ENCODE results near the gene ZFHX3. TPM values are rescaled to one million over a fixed set of nuclear protein-coding genes. Genes with fewer than 3 reads are reported as not detected.

ZFHX3 gene
- polyA plus RNA-seq, 3 donors from 2014 or later = 0.05 to 1.4 (median 1.0) TPM

DNA sequence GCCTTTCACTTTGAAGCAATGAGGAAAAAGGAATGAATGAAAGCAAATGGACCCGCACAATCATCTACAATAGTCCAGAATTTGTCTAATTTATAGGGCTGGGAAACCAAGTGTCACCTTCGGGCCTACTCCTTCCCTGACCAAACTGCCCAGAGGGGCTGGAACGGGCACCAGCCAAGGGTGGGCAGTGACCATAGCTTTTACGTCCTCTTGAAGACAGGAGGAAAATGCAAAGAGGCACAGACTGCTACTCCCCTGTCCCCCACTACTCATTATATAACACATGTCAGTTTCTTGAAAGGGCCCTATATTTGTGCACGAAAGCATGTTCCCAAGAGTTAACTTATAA is 122.3 kb downstream of the ZFHX3 start:
- Mint-ChIP-seq H3K27ac (no peak overlapping the region), H3K36me3 (no peaks in the 10 kb centered on the region), H3K27me3 (ENCODE audit: low read depth in 3 of 3) (peaks cover 0 to 1% (median 0%) of the 10 kb centered on the region in 3 donors), H3K4me3 (no peak overlapping the region), H3K4me1 (peaks cover 19 to 22% of the 10 kb centered on the region in 2 donors), H3K9me3 (no peaks in the 10 kb centered on the region)
- DNase-seq = no peak

DNA sequence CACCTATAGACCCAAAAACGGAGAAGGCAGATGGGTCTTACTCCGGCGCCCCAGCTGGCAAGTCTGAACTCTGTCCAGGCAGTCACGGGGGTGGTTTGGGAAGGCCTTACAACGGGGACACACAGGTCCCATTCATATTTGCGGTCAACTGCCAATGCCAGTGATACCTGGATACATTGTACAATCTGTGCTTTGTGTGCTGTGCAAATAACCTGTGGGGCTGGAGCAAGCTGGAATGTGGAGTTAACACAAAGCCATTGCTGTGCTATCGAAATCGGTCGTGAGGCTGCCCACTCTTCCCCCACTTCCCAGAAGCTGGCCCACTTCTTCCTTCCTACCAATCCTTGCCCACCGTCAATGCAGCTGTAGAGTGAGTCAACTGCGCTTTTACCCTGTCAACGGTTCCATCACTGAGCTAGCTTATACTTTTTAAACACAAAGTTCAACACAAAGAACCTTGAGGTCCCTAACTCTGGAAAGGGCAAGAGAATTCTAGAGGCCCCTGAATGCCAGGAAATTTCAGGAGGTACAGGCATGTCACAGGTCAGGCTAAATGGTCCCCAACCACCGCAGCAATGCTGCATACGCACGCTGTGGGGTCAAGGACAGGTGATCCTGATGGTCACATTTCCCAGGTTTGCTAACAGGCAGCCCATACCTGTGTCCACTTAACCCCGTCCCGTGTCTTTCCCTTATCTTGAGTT is 122.8 kb downstream of the ZFHX3 start:
- Mint-ChIP-seq H3K9me3 (no peaks in the 10 kb centered on the region), H3K4me1 (peaks cover 23 to 27% of the 10 kb centered on the region in 2 donors), H3K4me3 (no peak overlapping the region), H3K36me3 (no peaks in the 10 kb centered on the region), H3K27me3 (ENCODE audit: low read depth in 3 of 3) (peaks cover 0 to 1% (median 0%) of the 10 kb centered on the region in 3 donors), H3K27ac (no peak overlapping the region)
- no peak for DNase-seq

DNA sequence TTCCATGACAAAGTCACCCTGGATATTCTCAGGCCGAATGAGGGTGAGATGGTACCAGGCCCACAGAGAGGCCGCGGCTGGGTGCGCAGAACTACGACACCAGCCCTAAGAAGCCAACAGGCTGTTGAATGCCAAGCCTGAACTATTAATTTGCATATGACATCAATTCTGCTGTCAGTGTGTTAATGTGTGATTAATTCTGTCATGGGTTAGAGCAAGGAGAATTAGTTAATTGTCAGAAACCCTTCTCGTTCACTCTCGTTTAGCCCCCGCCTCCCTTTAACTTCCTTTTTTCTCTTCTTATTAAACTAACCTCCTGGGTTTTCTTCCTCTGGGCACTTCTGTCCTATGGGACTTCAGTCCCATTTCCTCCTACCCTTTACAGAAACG is 123.4 kb downstream of the ZFHX3 start:
- H3K27me3 Mint-ChIP-seq (ENCODE audit: low read depth in 3 of 3) = peaks cover 0 to 1% (median 0%) of the 10 kb centered on the region in 3 donors
- H3K4me1 Mint-ChIP-seq = peaks cover 26 to 32% of the 10 kb centered on the region in 2 donors
- no peak for DNase-seq
- H3K9me3 Mint-ChIP-seq = no peaks in the 10 kb centered on the region
- H3K27ac Mint-ChIP-seq = no peak overlapping the region
- no peaks in the 10 kb centered on the region for H3K36me3 Mint-ChIP-seq
- H3K4me3 Mint-ChIP-seq = no peak overlapping the region

DNA sequence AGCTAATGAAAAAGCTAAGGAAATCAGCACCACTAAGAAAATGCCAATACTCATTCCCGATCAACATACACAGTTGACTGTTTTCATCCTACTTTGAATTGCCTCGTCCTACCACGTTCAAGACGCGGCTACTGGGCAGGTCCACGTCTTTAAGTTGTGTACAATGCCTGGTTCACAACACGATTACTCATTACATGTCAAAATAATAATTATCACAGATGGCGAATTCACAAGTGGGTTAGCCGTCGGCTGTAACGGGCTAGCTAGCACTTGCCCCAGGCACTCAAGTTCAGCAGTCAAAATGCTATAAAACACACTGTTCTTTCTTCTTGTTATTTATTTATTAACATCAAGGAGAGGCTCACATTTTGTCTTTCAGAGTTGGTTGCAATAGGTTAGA is 124.2 kb downstream of the ZFHX3 start:
- H3K4me1 Mint-ChIP-seq = peaks cover 26 to 32% of the 10 kb centered on the region in 2 donors
- peaks cover 0 to 1% (median 0%) of the 10 kb centered on the region in 3 donors for H3K27me3 Mint-ChIP-seq (ENCODE audit: low read depth in 3 of 3)
- DNase-seq = no peak
- H3K36me3 Mint-ChIP-seq = no peaks in the 10 kb centered on the region
- H3K27ac Mint-ChIP-seq = no peak overlapping the region
- H3K9me3 Mint-ChIP-seq = no peaks in the 10 kb centered on the region
- H3K4me3 Mint-ChIP-seq = no peak overlapping the region

DNA sequence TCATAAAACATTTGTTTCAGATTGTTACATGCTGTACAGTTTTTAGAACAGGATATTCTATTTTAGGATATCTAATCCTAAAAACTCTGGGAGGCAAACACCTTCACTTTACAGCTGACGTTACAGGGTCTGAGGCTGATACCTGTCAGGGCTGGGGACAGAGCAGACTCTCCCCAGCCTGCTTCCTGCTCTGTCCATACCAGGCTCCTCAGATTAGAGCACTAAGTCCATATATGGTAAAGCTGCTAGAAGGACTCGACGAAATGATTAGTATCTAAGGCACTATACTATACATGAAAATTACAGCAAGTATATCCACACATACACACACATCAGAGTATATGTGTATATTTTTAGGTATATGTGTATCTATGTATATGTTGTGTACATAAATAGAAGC is 125.2 kb downstream of the ZFHX3 start:
- H3K27me3 Mint-ChIP-seq (ENCODE audit: low read depth in 3 of 3) = peaks cover 0 to 3% (median 0%) of the 10 kb centered on the region in 3 donors
- peak overlapping the region in 1 of 6 donors; percentile 19 for H3K27ac Mint-ChIP-seq
- DNase-seq = no peak
- no peaks in the 10 kb centered on the region for H3K9me3 Mint-ChIP-seq
- peaks cover 26 to 32% of the 10 kb centered on the region in 2 donors for H3K4me1 Mint-ChIP-seq
- no peaks in the 10 kb centered on the region for H3K36me3 Mint-ChIP-seq
- H3K4me3 Mint-ChIP-seq = peak overlapping the region in 2 of 5 donors; percentile 14 to 67

DNA sequence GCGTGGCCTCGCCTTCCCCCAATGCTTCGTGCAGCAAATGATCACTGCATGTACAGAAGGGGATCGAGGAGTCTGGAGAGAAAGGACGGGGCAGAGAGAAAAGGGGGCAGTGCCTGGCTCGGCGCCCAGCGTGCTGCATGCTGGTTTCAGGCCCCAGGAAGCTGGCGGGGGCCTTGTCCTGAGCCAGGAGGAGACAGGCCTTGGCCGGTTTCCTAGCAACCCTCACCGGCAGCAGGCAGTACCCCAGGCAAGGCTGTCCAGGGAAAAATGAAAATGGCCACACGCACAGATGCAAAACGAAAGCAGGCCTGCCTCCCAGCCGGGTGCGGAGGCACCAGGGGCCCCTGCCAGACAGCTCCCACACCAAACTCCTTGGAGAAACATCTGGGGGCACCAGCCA is 126.3 kb downstream of the ZFHX3 start:
- H3K4me3 Mint-ChIP-seq = peak overlapping the region; percentile 59 to 79 (median 64)
- no peaks in the 10 kb centered on the region for H3K9me3 Mint-ChIP-seq
- H3K36me3 Mint-ChIP-seq = no peaks in the 10 kb centered on the region
- H3K27ac Mint-ChIP-seq = peak overlapping the region in 5 of 6 donors; percentile 2 to 86 (median 24)
- no peak for DNase-seq
- peaks cover 26 to 32% of the 10 kb centered on the region in 2 donors for H3K4me1 Mint-ChIP-seq
- H3K27me3 Mint-ChIP-seq (ENCODE audit: low read depth in 3 of 3) = peaks cover 0 to 1% (median 0%) of the 10 kb centered on the region in 3 donors

DNA sequence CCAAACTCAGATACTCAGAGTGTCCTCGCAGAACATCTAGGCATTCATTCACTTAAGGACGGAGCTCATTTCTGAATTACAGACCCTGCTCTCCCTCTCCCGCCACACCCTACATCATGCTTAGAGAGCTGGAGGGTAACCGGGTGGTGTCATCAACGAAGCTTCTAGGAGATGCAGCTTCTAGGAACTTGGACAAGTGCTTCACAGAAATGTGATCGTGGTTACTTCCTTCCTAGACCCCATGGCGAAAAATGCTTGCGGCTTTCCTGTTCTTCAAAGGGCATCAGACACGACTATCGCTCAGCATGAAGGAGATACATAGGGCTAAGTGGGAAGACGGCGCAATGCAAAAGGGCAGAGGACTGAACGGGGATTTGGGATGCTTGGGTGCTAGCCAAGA is 126.8 kb downstream of the ZFHX3 start:
- Mint-ChIP-seq H3K36me3 (no peaks in the 10 kb centered on the region), H3K9me3 (no peaks in the 10 kb centered on the region), H3K27me3 (ENCODE audit: low read depth in 3 of 3) (peaks cover 0 to 1% (median 0%) of the 10 kb centered on the region in 3 donors), H3K27ac (peak overlapping the region in 5 of 6 donors; percentile 2 to 86 (median 24)), H3K4me3 (peak overlapping the region; percentile 59 to 79 (median 64)), H3K4me1 (peaks cover 26 to 32% of the 10 kb centered on the region in 2 donors)
- DNase-seq = peak in 2 of 3 donors; percentile 12 to 19

DNA sequence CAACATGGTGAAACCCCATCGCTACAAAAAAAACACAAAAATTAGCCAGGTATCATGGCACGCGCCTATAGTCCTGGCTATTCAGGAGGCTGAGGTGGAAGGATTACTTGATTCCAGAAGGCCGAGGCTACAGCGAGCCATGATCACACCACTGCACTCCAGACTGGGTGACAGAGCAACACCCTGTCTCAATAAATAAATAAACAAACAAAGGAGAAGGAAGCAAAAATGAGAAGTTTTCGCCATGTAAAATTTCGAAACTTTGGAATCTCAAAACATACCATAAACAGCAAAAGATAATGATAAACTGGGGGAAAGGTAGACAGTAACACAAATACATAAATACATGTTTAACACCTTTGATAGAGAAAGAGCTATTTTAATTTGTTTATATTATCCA is 130.9 kb downstream of the ZFHX3 start:
- peaks cover 0 to 2% (median 0%) of the 10 kb centered on the region in 6 donors for H3K9me3 Mint-ChIP-seq
- no peak for DNase-seq
- peaks cover 0 to 1% (median 0%) of the 10 kb centered on the region in 3 donors for H3K27me3 Mint-ChIP-seq (ENCODE audit: low read depth in 3 of 3)
- no peak overlapping the region for H3K27ac Mint-ChIP-seq
- H3K36me3 Mint-ChIP-seq = no peaks in the 10 kb centered on the region
- H3K4me1 Mint-ChIP-seq = peaks cover 20 to 24% of the 10 kb centered on the region in 2 donors
- H3K4me3 Mint-ChIP-seq = no peak overlapping the region

DNA sequence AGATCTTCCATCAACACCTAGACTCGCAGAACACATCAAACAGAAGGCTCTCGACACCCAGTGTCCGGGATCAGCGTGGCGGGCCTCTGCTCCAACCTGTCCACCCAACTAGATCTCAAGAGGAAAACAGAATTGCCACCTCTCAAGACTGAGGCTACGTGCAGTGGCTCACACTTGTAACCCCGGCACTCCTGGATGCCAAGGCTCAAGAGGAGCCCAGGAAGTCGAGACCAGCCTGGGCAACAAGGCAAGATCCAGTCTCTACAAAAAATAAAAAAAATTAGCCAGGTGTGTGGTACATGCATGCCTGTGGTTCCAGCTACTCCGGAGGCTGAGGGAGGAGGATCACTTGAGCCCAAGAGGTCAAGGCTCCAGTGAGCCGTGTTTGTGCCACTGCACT is 132.6 kb downstream of the ZFHX3 start:
- Mint-ChIP-seq H3K4me3 (no peak overlapping the region), H3K9me3 (peaks cover 0 to 2% (median 0%) of the 10 kb centered on the region in 6 donors), H3K36me3 (no peaks in the 10 kb centered on the region), H3K27ac (no peak overlapping the region), H3K4me1 (peaks cover 5 to 7% of the 10 kb centered on the region in 2 donors), H3K27me3 (ENCODE audit: low read depth in 3 of 3) (peaks cover 0 to 1% (median 0%) of the 10 kb centered on the region in 3 donors)
- DNase-seq = no peak

DNA sequence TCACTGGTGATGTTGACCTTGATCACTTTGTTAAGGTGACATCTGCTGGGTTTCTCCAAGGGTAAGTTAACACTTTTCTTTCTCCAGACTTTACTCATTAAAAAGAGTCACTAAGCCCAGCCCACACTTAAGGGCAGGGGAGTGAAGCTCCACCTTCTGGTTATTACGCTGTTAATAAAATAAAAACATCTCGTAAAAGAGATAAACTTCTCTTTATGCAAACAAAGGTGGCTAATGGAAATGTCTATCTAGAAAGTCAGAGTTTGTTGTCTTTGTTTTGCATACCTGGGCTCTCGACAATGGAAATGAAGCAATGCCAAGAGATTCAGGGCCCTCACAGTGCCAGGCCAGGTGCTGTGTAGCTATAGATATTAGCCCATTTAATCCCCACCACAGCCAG is 134.4 kb downstream of the ZFHX3 start:
- Mint-ChIP-seq H3K4me3 (no peak overlapping the region), H3K4me1 (no peaks in the 10 kb centered on the region), H3K27me3 (ENCODE audit: low read depth in 3 of 3) (peaks cover 0 to 1% (median 0%) of the 10 kb centered on the region in 3 donors), H3K36me3 (no peaks in the 10 kb centered on the region), H3K27ac (no peak overlapping the region), H3K9me3 (peaks cover 0 to 2% (median 0%) of the 10 kb centered on the region in 6 donors)
- no peak for DNase-seq

DNA sequence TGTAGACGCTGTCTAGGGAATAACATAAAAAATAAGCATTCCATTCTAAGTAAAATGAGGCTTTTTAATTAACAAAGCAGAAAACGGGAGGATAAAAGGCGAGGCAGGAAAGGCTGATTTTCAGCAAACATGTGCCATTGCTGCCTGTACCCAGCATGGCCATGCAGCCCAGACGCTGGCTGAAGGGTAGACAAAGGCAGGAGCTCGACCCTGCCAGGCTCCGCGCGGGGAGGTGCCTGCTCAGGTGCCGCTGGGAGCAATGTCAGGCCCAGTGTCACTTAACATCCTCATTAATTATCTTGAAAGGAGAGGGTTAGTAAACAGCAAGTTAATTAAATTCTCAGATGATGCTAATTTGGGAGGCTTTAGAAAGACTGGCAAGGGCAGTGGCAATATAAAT is 136.0 kb downstream of the ZFHX3 start:
- Mint-ChIP-seq H3K27ac (no peak overlapping the region), H3K36me3 (no peaks in the 10 kb centered on the region), H3K4me3 (no peak overlapping the region), H3K27me3 (ENCODE audit: low read depth in 3 of 3) (peaks cover 0 to 1% (median 0%) of the 10 kb centered on the region in 3 donors), H3K9me3 (peaks cover 0 to 2% (median 0%) of the 10 kb centered on the region in 6 donors), H3K4me1 (no peaks in the 10 kb centered on the region)
- DNase-seq = no peak

DNA sequence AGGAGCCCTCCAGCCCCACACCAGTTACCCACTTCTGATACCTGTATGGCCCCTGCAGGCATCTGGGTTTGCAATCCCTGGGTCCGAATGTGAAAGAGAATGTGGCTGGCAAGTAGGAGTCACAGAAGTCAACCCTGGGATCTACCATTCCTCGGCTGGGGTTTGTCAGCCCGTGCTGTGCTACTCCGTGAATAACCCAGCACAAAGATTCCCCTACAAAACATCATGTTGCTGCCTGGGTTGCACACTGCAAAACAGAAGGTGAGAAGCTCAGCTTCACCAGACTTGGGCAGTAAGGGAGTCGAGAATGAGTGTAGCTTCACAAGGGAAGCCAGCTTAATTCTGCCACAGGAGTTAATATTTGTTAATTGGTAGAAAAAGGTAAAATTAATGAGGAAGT is 137.1 kb downstream of the ZFHX3 start:
- H3K36me3 Mint-ChIP-seq = no peaks in the 10 kb centered on the region
- H3K27me3 Mint-ChIP-seq (ENCODE audit: low read depth in 3 of 3) = peaks cover 0 to 1% (median 0%) of the 10 kb centered on the region in 3 donors
- no peak overlapping the region for H3K4me3 Mint-ChIP-seq
- DNase-seq = no peak
- peaks cover 0 to 3% of the 10 kb centered on the region in 2 donors for H3K4me1 Mint-ChIP-seq
- H3K27ac Mint-ChIP-seq = no peak overlapping the region
- peaks cover 0 to 2% (median 0%) of the 10 kb centered on the region in 6 donors for H3K9me3 Mint-ChIP-seq

DNA sequence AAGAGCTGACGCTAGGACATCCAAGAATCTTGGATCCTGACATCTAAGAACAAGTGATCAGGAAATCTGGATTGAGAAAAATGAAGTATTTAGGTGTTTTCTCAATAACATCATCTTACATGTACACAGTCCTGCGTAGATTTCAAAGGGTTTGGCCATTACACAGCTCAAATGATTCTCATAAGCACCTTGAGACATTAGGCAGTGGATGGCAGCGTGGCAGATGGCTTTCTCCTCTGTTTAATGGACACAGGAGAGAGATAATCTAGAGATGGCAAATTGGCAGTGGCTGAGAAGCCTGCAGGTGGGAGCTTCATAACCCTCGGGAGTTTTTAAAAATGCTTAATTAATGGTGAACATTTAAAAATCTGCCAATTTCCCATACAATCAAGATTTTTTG is 137.5 kb downstream of the ZFHX3 start:
- H3K4me1 Mint-ChIP-seq = peaks cover 0 to 3% of the 10 kb centered on the region in 2 donors
- no peak overlapping the region for H3K4me3 Mint-ChIP-seq
- peaks cover 0 to 1% (median 0%) of the 10 kb centered on the region in 3 donors for H3K27me3 Mint-ChIP-seq (ENCODE audit: low read depth in 3 of 3)
- peaks cover 0 to 2% (median 0%) of the 10 kb centered on the region in 6 donors for H3K9me3 Mint-ChIP-seq
- H3K36me3 Mint-ChIP-seq = no peaks in the 10 kb centered on the region
- no peak overlapping the region for H3K27ac Mint-ChIP-seq
- DNase-seq = no peak

DNA sequence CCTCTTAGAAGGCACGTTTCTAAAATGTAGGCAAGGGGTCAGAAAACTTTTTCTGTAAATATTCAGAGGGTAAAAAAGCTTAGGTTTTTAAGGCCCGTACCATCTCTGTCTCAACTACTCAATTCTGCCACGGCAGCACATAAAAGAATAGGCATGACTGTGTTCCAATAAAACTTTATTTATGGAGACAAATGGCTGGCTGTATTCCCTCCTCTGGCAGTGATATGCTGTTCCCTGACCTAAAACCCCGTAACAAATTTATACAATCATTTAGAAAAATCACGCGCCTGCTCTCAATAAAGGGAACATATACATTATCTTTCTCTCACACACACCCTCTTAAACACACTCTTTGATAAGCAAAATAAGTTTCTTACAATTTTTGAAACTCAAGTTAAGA is 138.7 kb downstream of the ZFHX3 start:
- Mint-ChIP-seq H3K4me1 (peaks cover 0 to 3% of the 10 kb centered on the region in 2 donors), H3K4me3 (no peak overlapping the region)

More for the DNA sequence above, 138.7 kb downstream of the ZFHX3 start:
- Mint-ChIP-seq H3K27ac (no peak overlapping the region), H3K36me3 (peaks cover 0 to 3% (median 0%) of the 10 kb centered on the region in 3 donors), H3K27me3 (ENCODE audit: low read depth in 3 of 3) (peaks cover 0 to 1% (median 0%) of the 10 kb centered on the region in 3 donors), H3K9me3 (peaks cover 0 to 2% (median 0%) of the 10 kb centered on the region in 6 donors)
- DNase-seq = no peak
